Measurements from ENCODE around the gene RCAN2. TPM values are rescaled to one million over a fixed set of nuclear protein-coding genes. Genes with fewer than 3 reads are reported as not detected.

RCAN2 gene
- total and polyA plus RNA-seq, 2 experiments from 2014 or later = 6.0 to 9.3 TPM

DNA sequence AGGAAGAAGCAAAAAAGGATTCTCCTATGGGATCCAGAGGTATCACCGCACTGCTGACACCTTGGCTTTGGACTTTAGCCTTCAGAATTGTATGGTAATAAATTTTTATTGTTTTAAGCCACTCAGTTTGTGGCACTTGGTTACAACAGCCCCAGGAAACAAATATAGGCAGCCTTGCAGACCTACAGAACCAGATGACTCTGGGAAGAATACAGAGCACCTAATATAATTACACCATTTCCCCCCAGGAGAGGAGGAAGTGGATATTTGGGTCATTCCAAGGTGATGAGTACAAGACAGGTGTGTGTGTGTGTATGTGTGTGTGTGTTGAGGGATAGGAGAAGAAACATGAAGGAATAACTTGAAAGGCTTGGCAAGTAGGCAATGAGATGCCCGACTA, 236.3 kb downstream of the RCAN2 start:
- Histone ChIP-seq H3K27me3 (ENCODE audit: insufficient read depth) (no peaks in the 10 kb centered on the region), H3K27ac (ENCODE audit: low read depth) (no peak overlapping the region), H4K20me1 (replicated peaks; ENCODE audit: insufficient read depth) (no peaks in the 10 kb centered on the region), H3K36me3 (ENCODE audit: insufficient read depth) (no peaks in the 10 kb centered on the region), H3K9me2 (ENCODE audit: insufficient read depth) (no peaks in the 10 kb centered on the region), H2AFZ (no peak overlapping the region), H3K4me3 (no peak overlapping the region), H3K79me2 (replicated peaks; ENCODE audit: insufficient read depth) (no peaks in the 10 kb centered on the region), H3K4me1 (ENCODE audit: insufficient read depth) (0 out of 2 replicates have a peak, but pooled peaks cover 2% of the 10 kb centered on the region), H3F3A (replicated peaks; ENCODE audit: low read depth) (no peaks in the 10 kb centered on the region), H3K4me2 (no peak overlapping the region)
- H3K4me3 Mint-ChIP-seq = no peak overlapping the region
- H3K36me3 Mint-ChIP-seq (ENCODE audit: low read depth) = no peaks in the 10 kb centered on the region
- TF ChIP-seq POLR2AphosphoS5 (IDR thresholded peaks at IDR 0.05; ENCODE audit: low read depth) (no peak), EZH2phosphoT487 (IDR thresholded peaks at IDR 0.05; ENCODE audit: unreplicated experiment) (no peak), JUNB (IDR thresholded peaks at IDR 0.05; ENCODE audit: unreplicated experiment) (no peak), STAT1 (IDR thresholded peaks at IDR 0.05; ENCODE audit: unreplicated experiment) (no peak), EZH2 (IDR thresholded peaks at IDR 0.05; ENCODE audit: low read depth, unreplicated experiment) (no peak), CREB1 (CRISPR knock-in tag; IDR thresholded peaks at IDR 0.05; ENCODE audit: low read depth) (no peak)
- no peaks in the 10 kb centered on the region for H3K9me3 Mint-ChIP-seq
- H3K27ac Mint-ChIP-seq = no peak overlapping the region
- no peak for DNase-seq (ENCODE audit: low spot score)
- no peaks in the 10 kb centered on the region for H3K27me3 Mint-ChIP-seq (ENCODE audit: insufficient read depth, low read depth, poor library complexity)
- H3K4me1 Mint-ChIP-seq = peaks cover 6% of the 10 kb centered on the region; the same call in 2 of the 3 replicates
- no peak for ATAC-seq

DNA sequence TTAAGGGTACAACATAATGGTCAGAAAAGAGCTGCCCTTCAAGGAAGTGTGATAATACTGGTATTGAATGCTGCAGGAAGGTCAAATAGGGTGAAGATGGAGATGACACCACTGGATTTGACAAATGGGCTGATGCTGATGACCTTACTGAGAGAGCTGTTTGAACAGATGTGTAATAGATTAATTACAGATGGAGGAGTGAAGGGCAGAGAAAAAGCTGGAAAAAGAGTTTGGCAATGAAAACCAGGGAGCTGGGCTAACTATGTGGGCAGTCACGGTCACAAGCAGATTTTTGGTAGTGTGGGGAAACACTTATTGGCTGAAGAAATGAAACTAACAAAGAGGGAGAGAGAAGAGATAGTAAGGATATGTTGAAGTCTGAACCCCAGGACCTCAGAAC, 236.9 kb downstream of the RCAN2 start:
- Histone ChIP-seq H3K27ac (ENCODE audit: low read depth) (no peak overlapping the region), H3K9me2 (ENCODE audit: insufficient read depth) (no peaks in the 10 kb centered on the region), H3K4me2 (no peak overlapping the region), H3K4me3 (no peak overlapping the region), H2AFZ (no peak overlapping the region), H4K20me1 (replicated peaks; ENCODE audit: insufficient read depth) (no peaks in the 10 kb centered on the region), H3F3A (replicated peaks; ENCODE audit: low read depth) (no peaks in the 10 kb centered on the region), H3K4me1 (ENCODE audit: insufficient read depth) (no peaks in the 10 kb centered on the region), H3K27me3 (ENCODE audit: insufficient read depth) (no peaks in the 10 kb centered on the region), H3K36me3 (ENCODE audit: insufficient read depth) (no peaks in the 10 kb centered on the region), H3K79me2 (replicated peaks; ENCODE audit: insufficient read depth) (no peaks in the 10 kb centered on the region)
- no peak for ATAC-seq
- Mint-ChIP-seq H3K4me1 (no peaks in the 10 kb centered on the region; the same call in 2 of the 3 replicates), H3K36me3 (ENCODE audit: low read depth) (no peaks in the 10 kb centered on the region), H3K4me3 (no peak overlapping the region), H3K27me3 (ENCODE audit: insufficient read depth, low read depth, poor library complexity) (no peaks in the 10 kb centered on the region), H3K27ac (no peak overlapping the region), H3K9me3 (no peaks in the 10 kb centered on the region)
- no peak for DNase-seq (ENCODE audit: low spot score)
- TF ChIP-seq, protein P1, sequence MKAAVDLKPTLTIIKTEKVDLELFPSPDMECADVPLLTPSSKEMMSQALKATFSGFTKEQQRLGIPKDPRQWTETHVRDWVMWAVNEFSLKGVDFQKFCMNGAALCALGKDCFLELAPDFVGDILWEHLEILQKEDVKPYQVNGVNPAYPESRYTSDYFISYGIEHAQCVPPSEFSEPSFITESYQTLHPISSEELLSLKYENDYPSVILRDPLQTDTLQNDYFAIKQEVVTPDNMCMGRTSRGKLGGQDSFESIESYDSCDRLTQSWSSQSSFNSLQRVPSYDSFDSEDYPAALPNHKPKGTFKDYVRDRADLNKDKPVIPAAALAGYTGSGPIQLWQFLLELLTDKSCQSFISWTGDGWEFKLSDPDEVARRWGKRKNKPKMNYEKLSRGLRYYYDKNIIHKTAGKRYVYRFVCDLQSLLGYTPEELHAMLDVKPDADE (IDR thresholded peaks at IDR 0.05) = no peak
- TF ChIP-seq, protein P2, sequence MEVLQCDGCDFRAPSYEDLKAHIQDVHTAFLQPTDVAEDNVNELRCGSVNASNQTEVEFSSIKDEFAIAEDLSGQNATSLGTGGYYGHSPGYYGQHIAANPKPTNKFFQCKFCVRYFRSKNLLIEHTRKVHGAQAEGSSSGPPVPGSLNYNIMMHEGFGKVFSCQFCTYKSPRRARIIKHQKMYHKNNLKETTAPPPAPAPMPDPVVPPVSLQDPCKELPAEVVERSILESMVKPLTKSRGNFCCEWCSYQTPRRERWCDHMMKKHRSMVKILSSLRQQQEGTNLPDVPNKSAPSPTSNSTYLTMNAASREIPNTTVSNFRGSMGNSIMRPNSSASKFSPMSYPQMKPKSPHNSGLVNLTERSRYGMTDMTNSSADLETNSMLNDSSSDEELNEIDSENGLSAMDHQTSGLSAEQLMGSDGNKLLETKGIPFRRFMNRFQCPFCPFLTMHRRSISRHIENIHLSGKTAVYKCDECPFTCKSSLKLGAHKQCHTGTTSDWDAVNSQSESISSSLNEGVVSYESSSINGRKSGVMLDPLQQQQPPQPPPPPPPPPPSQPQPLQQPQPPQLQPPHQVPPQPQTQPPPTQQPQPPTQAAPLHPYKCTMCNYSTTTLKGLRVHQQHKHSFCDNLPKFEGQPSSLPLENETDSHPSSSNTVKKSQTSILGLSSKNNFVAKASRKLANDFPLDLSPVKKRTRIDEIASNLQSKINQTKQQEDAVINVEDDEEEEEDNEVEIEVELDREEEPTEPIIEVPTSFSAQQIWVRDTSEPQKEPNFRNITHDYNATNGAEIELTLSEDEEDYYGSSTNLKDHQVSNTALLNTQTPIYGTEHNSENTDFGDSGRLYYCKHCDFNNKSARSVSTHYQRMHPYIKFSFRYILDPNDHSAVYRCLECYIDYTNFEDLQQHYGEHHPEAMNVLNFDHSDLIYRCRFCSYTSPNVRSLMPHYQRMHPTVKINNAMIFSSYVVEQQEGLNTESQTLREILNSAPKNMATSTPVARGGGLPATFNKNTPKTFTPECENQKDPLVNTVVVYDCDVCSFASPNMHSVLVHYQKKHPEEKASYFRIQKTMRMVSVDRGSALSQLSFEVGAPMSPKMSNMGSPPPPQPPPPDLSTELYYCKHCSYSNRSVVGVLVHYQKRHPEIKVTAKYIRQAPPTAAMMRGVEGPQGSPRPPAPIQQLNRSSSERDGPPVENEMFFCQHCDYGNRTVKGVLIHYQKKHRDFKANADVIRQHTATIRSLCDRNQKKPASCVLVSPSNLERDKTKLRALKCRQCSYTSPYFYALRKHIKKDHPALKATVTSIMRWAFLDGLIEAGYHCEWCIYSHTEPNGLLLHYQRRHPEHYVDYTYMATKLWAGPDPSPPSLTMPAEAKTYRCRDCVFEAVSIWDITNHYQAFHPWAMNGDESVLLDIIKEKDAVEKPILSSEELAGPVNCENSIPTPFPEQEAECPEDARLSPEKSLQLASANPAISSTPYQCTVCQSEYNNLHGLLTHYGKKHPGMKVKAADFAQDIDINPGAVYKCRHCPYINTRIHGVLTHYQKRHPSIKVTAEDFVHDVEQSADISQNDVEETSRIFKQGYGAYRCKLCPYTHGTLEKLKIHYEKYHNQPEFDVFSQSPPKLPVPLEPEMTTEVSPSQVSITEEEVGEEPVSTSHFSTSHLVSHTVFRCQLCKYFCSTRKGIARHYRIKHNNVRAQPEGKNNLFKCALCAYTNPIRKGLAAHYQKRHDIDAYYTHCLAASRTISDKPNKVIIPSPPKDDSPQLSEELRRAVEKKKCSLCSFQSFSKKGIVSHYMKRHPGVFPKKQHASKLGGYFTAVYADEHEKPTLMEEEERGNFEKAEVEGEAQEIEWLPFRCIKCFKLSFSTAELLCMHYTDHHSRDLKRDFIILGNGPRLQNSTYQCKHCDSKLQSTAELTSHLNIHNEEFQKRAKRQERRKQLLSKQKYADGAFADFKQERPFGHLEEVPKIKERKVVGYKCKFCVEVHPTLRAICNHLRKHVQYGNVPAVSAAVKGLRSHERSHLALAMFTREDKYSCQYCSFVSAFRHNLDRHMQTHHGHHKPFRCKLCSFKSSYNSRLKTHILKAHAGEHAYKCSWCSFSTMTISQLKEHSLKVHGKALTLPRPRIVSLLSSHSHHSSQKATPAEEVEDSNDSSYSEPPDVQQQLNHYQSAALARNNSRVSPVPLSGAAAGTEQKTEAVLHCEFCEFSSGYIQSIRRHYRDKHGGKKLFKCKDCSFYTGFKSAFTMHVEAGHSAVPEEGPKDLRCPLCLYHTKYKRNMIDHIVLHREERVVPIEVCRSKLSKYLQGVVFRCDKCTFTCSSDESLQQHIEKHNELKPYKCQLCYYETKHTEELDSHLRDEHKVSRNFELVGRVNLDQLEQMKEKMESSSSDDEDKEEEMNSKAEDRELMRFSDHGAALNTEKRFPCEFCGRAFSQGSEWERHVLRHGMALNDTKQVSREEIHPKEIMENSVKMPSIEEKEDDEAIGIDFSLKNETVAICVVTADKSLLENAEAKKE (CRISPR knock-in tag; IDR thresholded peaks at IDR 0.05) = no peak
- TF ChIP-seq, protein P3, sequence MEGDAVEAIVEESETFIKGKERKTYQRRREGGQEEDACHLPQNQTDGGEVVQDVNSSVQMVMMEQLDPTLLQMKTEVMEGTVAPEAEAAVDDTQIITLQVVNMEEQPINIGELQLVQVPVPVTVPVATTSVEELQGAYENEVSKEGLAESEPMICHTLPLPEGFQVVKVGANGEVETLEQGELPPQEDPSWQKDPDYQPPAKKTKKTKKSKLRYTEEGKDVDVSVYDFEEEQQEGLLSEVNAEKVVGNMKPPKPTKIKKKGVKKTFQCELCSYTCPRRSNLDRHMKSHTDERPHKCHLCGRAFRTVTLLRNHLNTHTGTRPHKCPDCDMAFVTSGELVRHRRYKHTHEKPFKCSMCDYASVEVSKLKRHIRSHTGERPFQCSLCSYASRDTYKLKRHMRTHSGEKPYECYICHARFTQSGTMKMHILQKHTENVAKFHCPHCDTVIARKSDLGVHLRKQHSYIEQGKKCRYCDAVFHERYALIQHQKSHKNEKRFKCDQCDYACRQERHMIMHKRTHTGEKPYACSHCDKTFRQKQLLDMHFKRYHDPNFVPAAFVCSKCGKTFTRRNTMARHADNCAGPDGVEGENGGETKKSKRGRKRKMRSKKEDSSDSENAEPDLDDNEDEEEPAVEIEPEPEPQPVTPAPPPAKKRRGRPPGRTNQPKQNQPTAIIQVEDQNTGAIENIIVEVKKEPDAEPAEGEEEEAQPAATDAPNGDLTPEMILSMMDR (conservative IDR thresholded peaks at IDR 0.05; ENCODE audit: low read depth in 2 of 2) = no peak
- TF ChIP-seq CREB1 (CRISPR knock-in tag; IDR thresholded peaks at IDR 0.05; ENCODE audit: low read depth) (no peak), ZNF331 (CRISPR knock-in tag; IDR thresholded peaks at IDR 0.05; ENCODE audit: low read depth) (no peak), ZNF114 (CRISPR knock-in tag; IDR thresholded peaks at IDR 0.05) (no peak), JUNB (IDR thresholded peaks at IDR 0.05; ENCODE audit: unreplicated experiment) (no peak), POLR2AphosphoS5 (IDR thresholded peaks at IDR 0.05; ENCODE audit: low read depth) (no peak)
